Stimulated activated CD8-positive, alpha-beta memory T cell treated with anti-CD3 and anti-CD28 coated beads, Interleukin-12 subunit alpha, Interleukin-12 subunit beta, amount 100 ng/mL, for 24 hours (primary cell): ENCODE measurements around the gene PDCD4.

Experiments
- DNase-seq: peaks from one replicate; pipeline ENCODE4 v3.0.0-alpha.2; 2020; ENCODE audit errors: extremely low read depth

PDCD4 gene

DNA sequence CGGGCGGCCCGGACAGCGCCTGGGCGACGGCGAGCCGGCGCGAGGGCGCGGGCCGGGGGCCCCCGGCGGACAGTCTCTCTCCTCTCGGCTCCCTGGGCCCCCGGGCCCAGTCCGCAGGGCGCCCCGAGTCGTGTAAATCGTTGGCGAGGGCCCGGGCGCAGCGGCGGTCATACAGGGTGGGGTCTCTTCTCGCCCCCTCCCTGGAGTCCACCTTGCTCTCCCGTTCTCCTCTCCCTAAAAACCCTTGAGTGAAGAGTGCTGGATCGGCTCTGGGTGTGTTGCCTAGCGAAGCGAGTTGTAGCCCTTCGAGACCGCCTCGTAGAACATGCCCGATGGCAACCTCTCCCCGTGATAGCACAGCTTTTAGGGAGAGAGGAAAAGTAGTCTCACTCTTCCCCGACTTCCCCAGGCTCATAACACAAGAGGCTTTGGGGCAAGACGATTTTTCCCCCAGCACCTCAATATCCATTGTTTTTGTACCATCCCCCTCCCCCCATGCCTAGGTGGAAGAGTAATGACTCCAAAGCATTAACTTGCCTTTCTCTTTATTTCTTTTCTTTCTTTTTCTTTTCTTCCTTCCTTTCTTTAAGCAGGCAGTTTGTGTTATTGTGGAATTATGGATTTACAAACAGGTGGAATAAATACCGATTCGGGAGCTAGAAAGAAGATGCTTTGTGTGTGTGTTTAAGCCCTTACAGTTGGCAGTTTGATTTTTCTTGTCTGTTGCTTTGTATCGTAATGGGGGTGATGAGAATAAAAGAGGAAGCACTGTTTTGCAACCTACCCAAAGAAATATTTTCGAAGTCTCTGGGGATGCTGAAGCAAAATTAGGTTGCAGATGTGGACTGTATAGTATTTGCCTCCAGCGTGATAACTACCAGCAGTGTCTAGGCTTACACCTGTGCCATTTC lies 48.5 kb downstream of the PDCD4 start:
- no peak for DNase-seq

- no peak for DNase-seq
Measured at GRCh38 chr10:110923856-110924493, 52.2 kb downstream of the PDCD4 start.

- DNase-seq = no peak
Measured at GRCh38 chr10:110927461-110927860, 55.7 kb downstream of the PDCD4 start.

GRCh38 chr10:110931769-110932381 lies 60.1 kb downstream of the PDCD4 start:
- no peak for DNase-seq

GRCh38 chr10:110932505-110933180 lies 60.9 kb downstream of the PDCD4 start:
- DNase-seq = no peak

DNA sequence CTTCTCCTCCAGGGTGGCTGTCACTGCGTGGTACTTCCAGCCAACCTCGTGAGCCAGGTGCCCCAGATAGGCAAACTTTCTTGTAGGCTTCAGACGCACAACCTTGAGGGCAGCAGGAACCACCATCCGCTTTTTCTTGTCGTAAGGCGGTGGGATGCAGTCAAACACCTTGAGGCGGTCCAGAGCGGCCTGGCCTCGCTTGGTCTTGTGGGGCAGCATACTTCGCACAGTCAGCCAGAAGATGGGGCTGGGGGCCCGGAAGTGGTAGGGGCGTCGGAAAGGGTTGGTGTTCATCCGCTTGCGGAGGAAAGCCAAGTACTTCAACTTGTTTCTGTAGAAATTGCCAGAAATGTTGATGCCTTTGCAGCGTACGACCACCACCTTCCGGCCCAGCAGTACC lies 65.0 kb downstream of the PDCD4 start:
- no peak for DNase-seq

DNA sequence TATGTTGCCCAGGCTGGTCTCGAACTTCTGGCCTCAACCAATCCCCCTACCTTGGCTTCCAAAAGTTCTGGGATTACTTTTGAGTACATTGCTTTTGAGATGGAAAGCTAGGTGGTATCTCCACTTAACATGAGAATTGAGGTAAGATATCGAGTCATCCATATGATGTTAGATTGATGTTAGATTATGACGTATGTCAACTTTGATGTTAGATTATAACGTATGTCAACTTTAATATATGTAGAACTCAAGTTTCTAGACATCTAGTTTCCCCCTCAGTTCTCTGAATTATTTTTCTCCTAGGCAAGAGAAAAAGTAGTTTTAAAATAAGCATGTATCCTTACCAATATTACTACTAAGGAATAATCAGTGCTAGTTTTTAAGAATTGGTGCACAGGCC lies 67.7 kb downstream of the PDCD4 start:
- no peak for DNase-seq

GRCh38 chr10:110944792-110945396 lies 73.2 kb downstream of the PDCD4 start:
- no peak for DNase-seq

DNA sequence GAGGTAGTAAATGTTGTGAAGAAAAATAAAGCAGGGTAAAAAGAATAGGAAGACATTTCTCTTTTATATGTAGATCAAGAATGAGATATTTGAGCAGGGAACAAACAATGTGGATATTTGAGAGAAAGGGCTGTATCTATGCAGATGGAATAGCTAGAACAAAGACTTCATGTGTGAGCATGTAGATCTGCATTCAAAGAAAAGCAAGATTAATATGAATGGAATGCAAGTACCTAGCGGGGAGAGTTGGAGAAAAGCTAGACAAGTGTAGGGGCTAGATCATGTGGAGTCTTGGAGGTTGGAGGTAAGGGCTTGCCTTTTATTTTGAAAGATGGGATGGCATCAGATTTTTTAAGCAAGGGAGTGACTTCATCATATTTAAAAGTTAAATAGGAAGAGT lies 74.8 kb downstream of the PDCD4 start:
- DNase-seq = no peak

DNA sequence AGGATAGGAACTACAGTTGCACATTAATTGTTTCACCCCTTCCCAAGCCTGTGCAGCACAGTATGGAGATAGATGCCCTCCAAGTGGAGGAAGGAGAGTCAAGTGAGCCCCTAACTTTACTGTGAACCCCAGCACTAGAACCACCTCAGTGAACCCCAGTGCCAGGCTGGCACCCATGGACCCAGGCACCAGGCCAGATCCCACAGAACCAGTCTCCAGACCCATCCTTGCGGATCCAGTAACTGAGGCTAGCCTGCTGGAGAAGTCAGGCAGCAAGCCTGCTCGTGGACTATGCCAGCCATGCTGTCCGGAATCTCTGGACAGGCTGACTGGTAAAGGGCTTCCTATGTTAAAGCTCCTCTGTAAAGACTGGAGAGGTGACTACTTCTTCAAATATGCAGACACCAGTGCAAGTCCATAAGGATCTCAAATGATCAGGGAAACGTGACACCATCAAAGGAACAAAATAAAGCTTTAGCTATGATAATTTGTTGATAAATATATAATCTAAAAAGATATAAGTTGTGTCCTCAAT lies 75.4 kb downstream of the PDCD4 start:
- DNase-seq = no peak
